Mesenchymal stem cell (in vitro differentiated cells and primary cell): ENCODE measurements around the gene HOXC10.

ENCODE experiments used
- DNase-seq: peaks from one replicate; pipeline ENCODE4 v3.0.0-alpha.2; 2013
- H2AFZ ChIP-seq: one replicate; pipeline ENCODE4 v1.6.1; 2013; ENCODE audit warnings: low read depth, mild to moderate bottlenecking, control low read depth, inconsistent platforms, low read length, moderate library complexity
- H2AK5ac ChIP-seq: 2 replicates; pipeline ENCODE4 v1.6.1; 2013; ENCODE audit warnings: low read length, moderate library complexity, mild to moderate bottlenecking, inconsistent platforms; ENCODE audit not compliant: severe bottlenecking
- H2BK120ac ChIP-seq: one replicate; pipeline ENCODE4 v1.6.1; 2013; ENCODE audit warnings: low read depth, mild to moderate bottlenecking, inconsistent platforms, low read length, moderate library complexity
- H2BK12ac ChIP-seq, 2 experiments: one replicate each; pipeline ENCODE4 v1.6.1; 2013; ENCODE audit warnings: inconsistent platforms in 2 of 2, low read length in 2 of 2, mild to moderate bottlenecking in 2 of 2, moderate library complexity in 2 of 2, control low read depth in 1 of 2
- H2BK15ac ChIP-seq: one replicate; pipeline ENCODE4 v1.6.1; 2013; ENCODE audit warnings: mild to moderate bottlenecking, low read depth, inconsistent platforms; ENCODE audit not compliant: poor library complexity, severe bottlenecking
- H2BK5ac ChIP-seq: 2 replicates; pipeline ENCODE4 v1.6.1; 2013; ENCODE audit warnings: low read depth, mild to moderate bottlenecking, low read length, control low read depth, inconsistent platforms; ENCODE audit not compliant: poor library complexity, severe bottlenecking
- H3K14ac ChIP-seq, 2 experiments: one replicate each; pipeline ENCODE4 v1.6.1; 2013; ENCODE audit warnings: inconsistent platforms in 2 of 2, low read length in 2 of 2, control low read depth in 1 of 2, mild to moderate bottlenecking in 1 of 2, moderate library complexity in 1 of 2
- H3K18ac ChIP-seq, 2 experiments: one replicate each; pipeline ENCODE4 v1.6.1; 2013; ENCODE audit warnings: inconsistent platforms in 2 of 2, low read length in 2 of 2, control low read depth in 1 of 2, low read depth in 1 of 2, mild to moderate bottlenecking in 1 of 2
- H3K23ac ChIP-seq, 2 experiments: one replicate each; pipeline ENCODE4 v1.6.1; 2013; ENCODE audit warnings: inconsistent platforms in 2 of 2, low read length in 2 of 2, mild to moderate bottlenecking in 2 of 2, moderate library complexity in 2 of 2, control low read depth in 1 of 2
- H3K27ac ChIP-seq: 2 replicates; pipeline ENCODE4 v1.5.1; 2013; ENCODE audit warnings: mild to moderate bottlenecking, moderate library complexity, low read length, control low read depth, inconsistent platforms; ENCODE audit not compliant: poor library complexity, severe bottlenecking
- H3K27me3 ChIP-seq, 2 experiments: 2 replicates each; pipeline versions ENCODE4 v1.6.1 to v1.7.0; 2013; ENCODE audit warnings: low read length in 2 of 2, mild to moderate bottlenecking in 2 of 2, moderate library complexity in 2 of 2, control low read depth in 1 of 2, inconsistent platforms in 1 of 2; ENCODE audit not compliant: control insufficient read depth in 1 of 2, insufficient read depth in 1 of 2
- H3K36me3 ChIP-seq, 2 experiments: 2 replicates each; pipeline versions ENCODE4 v1.6.1 to v1.7.0; 2013; ENCODE audit warnings: low read length in 2 of 2, control low read depth in 1 of 2, inconsistent platforms in 1 of 2, low read depth in 1 of 2, mild to moderate bottlenecking in 1 of 2; ENCODE audit not compliant: insufficient read depth in 2 of 2, control insufficient read depth in 1 of 2
- H3K4ac ChIP-seq, 2 experiments: one replicate each; pipeline ENCODE4 v1.6.1; 2013; ENCODE audit warnings: inconsistent platforms in 2 of 2, low read length in 2 of 2, mild to moderate bottlenecking in 2 of 2, moderate library complexity in 2 of 2, control low read depth in 1 of 2, low read depth in 1 of 2
- H3K4me1 ChIP-seq: 2 replicates; pipeline ENCODE4 v1.6.1; 2013; ENCODE audit warnings: low read depth, low read length, control low read depth; ENCODE audit not compliant: control insufficient read depth, insufficient read depth
- H3K4me2 ChIP-seq: 2 replicates; pipeline ENCODE4 v1.6.1; 2013; ENCODE audit warnings: low read length, mild to moderate bottlenecking, inconsistent platforms; ENCODE audit not compliant: poor library complexity, severe bottlenecking
- H3K4me3 ChIP-seq, 2 experiments: 2 replicates each; pipeline versions ENCODE4 v1.5.1 to v1.7.0; 2013; ENCODE audit warnings: low read length in 2 of 2, mild to moderate bottlenecking in 2 of 2, control low read depth in 1 of 2, low read depth in 1 of 2; ENCODE audit not compliant: insufficient read depth in 1 of 2
- H3K79me1 ChIP-seq: replicated peaks from 2 replicates; pipeline ENCODE4 v1.6.1; 2013; ENCODE audit warnings: mild to moderate bottlenecking, control low read depth, low read length, inconsistent platforms; ENCODE audit not compliant: poor library complexity, severe bottlenecking
- H3K9ac ChIP-seq: 2 replicates; pipeline ENCODE4 v1.7.0; 2013; ENCODE audit warnings: mild to moderate bottlenecking, low read length, moderate library complexity
- H3K9me3 ChIP-seq: 2 replicates; pipeline ENCODE4 v1.7.0; 2013; ENCODE audit warnings: mild to moderate bottlenecking, low read length; ENCODE audit not compliant: control insufficient read depth
- H4K8ac ChIP-seq: one replicate; pipeline ENCODE4 v1.6.1; 2013; ENCODE audit warnings: inconsistent platforms, mild to moderate bottlenecking, low read length, moderate library complexity
- H4K91ac ChIP-seq: one replicate; pipeline ENCODE4 v1.6.1; 2013; ENCODE audit warnings: mild to moderate bottlenecking, low read length, inconsistent platforms
- whole genome bisulfite sequencing: methylation state at CpG from one replicate; pipeline ENCODE4 v1.1.7; 2013; ENCODE audit warnings: mixed read lengths; 5-methylcytosine and 5-hydroxymethylcytosine counted together

Gene HOXC10

DNA sequence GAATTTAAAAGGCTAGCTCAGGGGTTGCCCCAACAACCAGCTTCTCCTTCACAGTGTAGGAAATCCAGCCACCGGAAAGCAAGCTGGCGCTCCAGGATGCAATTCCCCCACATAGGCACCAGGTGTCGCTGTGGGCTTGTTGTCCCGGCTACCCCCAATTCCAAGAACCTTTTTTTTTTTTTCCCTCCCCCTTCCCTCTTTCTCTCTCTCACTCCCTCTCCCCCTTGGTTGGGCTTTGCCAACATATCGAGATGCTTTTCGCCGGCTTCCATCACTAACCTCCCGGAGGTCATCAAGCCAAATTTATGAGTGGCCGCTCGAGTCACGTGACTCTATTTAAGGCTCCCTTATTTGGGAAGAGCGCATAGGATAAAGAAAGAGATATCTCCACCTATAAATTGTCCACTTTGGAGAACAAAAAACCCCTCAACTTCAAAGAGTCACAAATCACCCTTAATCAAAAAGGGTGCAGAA, 47.7 kb downstream of the HOXC10 start, which contains the start of gene HOXC5:
HOXC5 (plus strand) TSS at position 424 of the 474 bp plus-strand sequence. CDS start 73 bp downstream, outside the sequence.
- peak within 1 kb of the TSS; percentile 96 for H3K9ac ChIP-seq
- peak within 1 kb of the TSS; percentile 44 to 86 for H3K4me3 ChIP-seq
- DNase-seq, result peak; percentile 82
- peak within 1 kb of the TSS; percentile 26 to 52 for H3K4ac ChIP-seq
- peak within 1 kb of the TSS; percentile 45 for H3K27ac ChIP-seq
- peak within 1 kb of the TSS; percentile 67 to 99 for H3K23ac ChIP-seq
- H4K8ac ChIP-seq, result peak within 1 kb of the TSS; percentile 24
- peak within 1 kb of the TSS; percentile 42 for H2AK5ac ChIP-seq
- no peaks in the 10 kb centered on the region for H3K27me3 ChIP-seq
- peak within 1 kb of the TSS; percentile 2 for H4K91ac ChIP-seq
- no peak within 1 kb of the TSS for H2BK5ac ChIP-seq
- H3K4me2 ChIP-seq, result peak within 1 kb of the TSS; percentile 84
- H3K4me1 ChIP-seq, result peaks cover 46% of the 10 kb centered on the region
- H2BK15ac ChIP-seq, result peak within 1 kb of the TSS; percentile 36
- no peak within 1 kb of the TSS for H2BK120ac ChIP-seq
- H3K36me3 ChIP-seq, result peaks cover 7 to 21% of the 10 kb centered on the region in 2 experiments
- H3K18ac ChIP-seq, result peak within 1 kb of the TSS; percentile 69 to 73
- peaks cover 16% of the 10 kb centered on the region for H3K79me1 ChIP-seq
- H2AFZ ChIP-seq, result no peak within 1 kb of the TSS
- no peak within 1 kb of the TSS for H3K14ac ChIP-seq
- H2BK12ac ChIP-seq, result peak within 1 kb of the TSS in 1 of 2 experiments; percentile 21
- 10% methylated on average over 12 of the region's 12 CpGs for WGBS
- H3K9me3 ChIP-seq, result no peaks in the 10 kb centered on the region

DNA sequence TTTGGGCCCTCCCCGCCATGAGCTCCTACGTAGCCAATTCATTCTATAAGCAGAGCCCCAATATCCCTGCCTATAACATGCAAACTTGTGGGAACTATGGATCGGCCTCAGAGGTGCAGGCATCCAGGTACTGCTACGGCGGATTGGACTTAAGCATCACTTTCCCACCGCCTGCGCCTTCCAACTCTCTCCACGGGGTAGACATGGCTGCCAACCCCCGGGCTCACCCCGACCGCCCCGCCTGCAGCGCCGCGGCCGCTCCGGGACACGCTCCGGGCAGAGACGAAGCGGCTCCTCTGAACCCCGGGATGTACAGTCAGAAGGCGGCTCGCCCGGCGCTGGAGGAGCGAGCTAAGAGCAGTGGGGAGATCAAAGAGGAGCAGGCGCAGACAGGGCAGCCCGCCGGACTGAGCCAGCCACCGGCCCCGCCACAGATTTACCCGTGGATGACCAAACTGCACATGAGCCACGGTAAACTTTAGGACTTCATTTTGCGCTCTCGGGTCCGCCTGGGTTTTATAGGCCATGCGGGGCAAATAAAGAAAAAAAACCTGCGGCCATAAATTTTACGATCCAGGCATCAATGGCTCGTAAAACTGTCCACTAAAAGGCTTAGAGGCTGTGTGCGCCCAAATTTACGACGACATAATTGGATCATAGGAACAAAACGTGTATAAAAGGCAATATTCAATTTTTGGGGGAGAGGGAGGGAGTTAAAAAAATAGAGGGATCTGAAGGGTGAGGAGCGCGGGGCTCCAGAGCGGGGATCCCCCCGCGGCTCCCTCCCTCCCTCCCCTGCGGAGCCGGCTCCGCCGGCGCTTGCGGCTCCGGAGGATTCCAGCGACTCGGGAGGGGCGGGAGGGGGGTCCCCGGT, 48.4 kb downstream of the HOXC10 start:
- Histone ChIP-seq H2BK15ac (peak overlapping the region; percentile 36), H3K18ac (peak overlapping the region; percentile 69 to 73), H3K14ac (no peak overlapping the region), H3K4me3 (peak overlapping the region; percentile 44 to 78), H3K27me3 (peaks cover 0 to 4% of the 10 kb centered on the region in 2 experiments), H3K36me3 (peaks cover 7 to 21% of the 10 kb centered on the region in 2 experiments), H2BK120ac (no peak overlapping the region), H3K9ac (peak overlapping the region; percentile 96), H2AK5ac (no peak overlapping the region), H3K23ac (peak overlapping the region; percentile 67 to 99), H3K79me1 (peaks cover 21% of the 10 kb centered on the region), H3K4me1 (peaks cover 46% of the 10 kb centered on the region), H2BK12ac (peak overlapping the region in 1 of 2 experiments; percentile 21), H3K9me3 (no peaks in the 10 kb centered on the region), H4K91ac (no peak overlapping the region), H3K4ac (peak overlapping the region in 1 of 2 experiments; percentile 26), H3K4me2 (peak overlapping the region; percentile 84), H4K8ac (peak overlapping the region; percentile 24), H3K27ac (peak overlapping the region; percentile 45), H2AFZ (no peak overlapping the region), H2BK5ac (no peak overlapping the region)
- peak; percentile 65 for DNase-seq
- WGBS, result 4% methylated on average over 48 of the region's 61 CpGs

DNA sequence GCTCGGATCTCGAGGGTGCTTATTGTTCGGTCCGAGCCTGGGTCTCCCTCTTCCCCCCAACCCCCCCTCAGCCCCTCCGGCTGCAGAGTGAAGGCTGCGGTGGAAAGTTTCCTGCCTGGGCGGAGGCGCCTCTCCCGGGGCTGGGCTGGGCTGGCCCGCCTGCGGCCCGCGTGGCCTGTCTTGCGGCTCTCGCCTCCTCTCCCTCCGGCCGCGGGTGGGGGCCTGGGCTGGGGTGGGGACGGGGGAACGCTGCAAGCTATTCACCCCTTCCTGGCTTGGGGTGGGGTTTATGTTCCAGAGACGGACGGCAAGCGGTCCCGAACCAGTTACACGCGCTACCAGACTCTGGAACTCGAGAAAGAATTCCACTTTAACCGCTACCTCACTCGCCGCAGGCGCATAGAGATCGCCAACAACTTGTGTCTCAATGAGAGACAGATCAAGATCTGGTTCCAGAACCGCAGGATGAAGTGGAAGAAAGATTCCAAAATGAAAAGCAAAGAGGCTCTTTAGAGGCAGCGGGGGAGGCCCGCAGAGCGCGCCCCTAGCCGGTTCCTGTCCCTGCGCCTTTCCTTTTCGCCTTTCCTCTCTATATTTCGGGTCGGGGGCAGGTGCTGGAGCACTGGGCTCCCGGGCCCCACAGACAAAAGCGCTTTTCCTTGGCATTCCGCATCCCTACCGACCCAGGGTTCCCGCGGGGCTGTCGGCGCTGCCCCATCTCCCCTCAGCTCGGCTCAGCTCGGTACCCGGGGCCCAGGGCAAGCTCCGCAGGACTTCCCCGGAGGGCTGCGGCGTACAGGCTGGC, 49.2 kb downstream of the HOXC10 start:
- Histone ChIP-seq H3K9ac (peak overlapping the region; percentile 96), H3K79me1 (peaks cover 29% of the 10 kb centered on the region), H2BK15ac (no peak overlapping the region), H3K36me3 (peaks cover 4 to 26% of the 10 kb centered on the region in 2 experiments), H4K91ac (no peak overlapping the region), H3K4me3 (peak overlapping the region; percentile 29 to 78), H2BK5ac (no peak overlapping the region), H3K27me3 (peaks cover 0 to 4% of the 10 kb centered on the region in 2 experiments), H3K23ac (no peak overlapping the region), H2BK12ac (no peak overlapping the region), H3K9me3 (no peaks in the 10 kb centered on the region), H3K27ac (no peak overlapping the region), H3K14ac (no peak overlapping the region), H3K4me1 (peaks cover 49% of the 10 kb centered on the region), H2BK120ac (no peak overlapping the region), H4K8ac (peak overlapping the region; percentile 48), H3K4ac (no peak overlapping the region), H2AK5ac (no peak overlapping the region), H3K18ac (no peak overlapping the region), H2AFZ (no peak overlapping the region), H3K4me2 (peak overlapping the region; percentile 84)
- 36% methylated on average over 40 of the region's 57 CpGs for WGBS
- DNase-seq, result peak; percentile 45
